NCI-H524 treated with DMSO at 0.1 percent for 48 hours (cell line): ENCODE results near the gene AREL1.
"Not testable (repeated sequence)": the region's sequence is repeated elsewhere in the genome, so short reads cannot be mapped to it uniquely, and the experiment has no call there.

Experiments used
- DNase-seq: peaks from one replicate; lab custom pipeline; 2025; lab: John Stamatoyannopoulos, UW

The AREL1 gene

GRCh38 chr14:74712499-74713394 is at the start of gene AREL1, which contains the start of gene FCF1:
TSS of gene AREL1 (minus strand) at chr14:74713080. CDS start at chr14:74685615, 27,465 bp downstream.
TSS of gene FCF1 (plus strand) at chr14:74713144. CDS start at chr14:74713198, 54 bp downstream.
- no peak for DNase-seq

GRCh38 chr14:74758505-74758904 is 45.6 kb upstream of the AREL1 start:
- not testable (repeated sequence) for DNase-seq

GRCh38 chr14:74756326-74756725 is 43.4 kb upstream of the AREL1 start:
- DNase-seq = no peak

- DNase-seq = no peak
Observed at GRCh38 chr14:74754899-74755298, 42.0 kb upstream of the AREL1 start.

- DNase-seq = no peak
Observed at GRCh38 chr14:74754157-74754556, 41.3 kb upstream of the AREL1 start.

GRCh38 chr14:74747237-74747636 is 34.4 kb upstream of the AREL1 start:
- no peak for DNase-seq

- no peak for DNase-seq
Observed at GRCh38 chr14:74739293-74740030, 26.6 kb upstream of the AREL1 start.

GRCh38 chr14:74737753-74738325 is 25.0 kb upstream of the AREL1 start:
- DNase-seq = no peak

- no peak for DNase-seq
Observed at GRCh38 chr14:74735125-74735524, 22.2 kb upstream of the AREL1 start.

- DNase-seq = peak; percentile 100
Observed at GRCh38 chr14:74733221-74733620, 20.3 kb upstream of the AREL1 start.

GRCh38 chr14:74732387-74732786 is 19.5 kb upstream of the AREL1 start:
- peak; percentile 31 for DNase-seq

- no peak for DNase-seq
Observed at GRCh38 chr14:74723134-74723533, 10.3 kb upstream of the AREL1 start.

- no peak for DNase-seq
Observed at GRCh38 chr14:74720526-74720925, 7.6 kb upstream of the AREL1 start.

GRCh38 chr14:74713395-74713735 is 485 bp upstream of the AREL1 start:
- DNase-seq = no peak

GRCh38 chr14:74711651-74712050 is 1.2 kb downstream of the AREL1 start:
- DNase-seq = no peak

- DNase-seq = no peak
Observed at GRCh38 chr14:74710480-74710879, 2.4 kb downstream of the AREL1 start.

- no peak for DNase-seq
Observed at GRCh38 chr14:74705613-74706500, 7.0 kb downstream of the AREL1 start.

GRCh38 chr14:74704656-74705055 is 8.2 kb downstream of the AREL1 start:
- no peak for DNase-seq

GRCh38 chr14:74703043-74703442 is 9.8 kb downstream of the AREL1 start:
- no peak for DNase-seq

- DNase-seq = no peak
Observed at GRCh38 chr14:74702293-74702692, 10.6 kb downstream of the AREL1 start.

- DNase-seq = no peak
Observed at GRCh38 chr14:74698465-74698864, 14.4 kb downstream of the AREL1 start.

- DNase-seq = no peak
Observed at GRCh38 chr14:74697976-74698375, 14.9 kb downstream of the AREL1 start.
